Activated CD4-positive, alpha-beta T cell treated with anti-CD3 and anti-CD28 coated beads, Interleukin-10, Interleukin-2, amounts not matched to agents 100 ng/mL and 50 ng/mL, durations not matched to agents 16 hours and 8 hours (primary cell): Measurements from ENCODE around the gene CFAP58.

Experiments
- DNase-seq: peaks from one replicate; pipeline ENCODE4 v3.0.0-alpha.2; 2020

Gene CFAP58

GRCh38 chr10:104488439-104488832, 134.8 kb downstream of the CFAP58 start:
- DNase-seq = no peak

DNA sequence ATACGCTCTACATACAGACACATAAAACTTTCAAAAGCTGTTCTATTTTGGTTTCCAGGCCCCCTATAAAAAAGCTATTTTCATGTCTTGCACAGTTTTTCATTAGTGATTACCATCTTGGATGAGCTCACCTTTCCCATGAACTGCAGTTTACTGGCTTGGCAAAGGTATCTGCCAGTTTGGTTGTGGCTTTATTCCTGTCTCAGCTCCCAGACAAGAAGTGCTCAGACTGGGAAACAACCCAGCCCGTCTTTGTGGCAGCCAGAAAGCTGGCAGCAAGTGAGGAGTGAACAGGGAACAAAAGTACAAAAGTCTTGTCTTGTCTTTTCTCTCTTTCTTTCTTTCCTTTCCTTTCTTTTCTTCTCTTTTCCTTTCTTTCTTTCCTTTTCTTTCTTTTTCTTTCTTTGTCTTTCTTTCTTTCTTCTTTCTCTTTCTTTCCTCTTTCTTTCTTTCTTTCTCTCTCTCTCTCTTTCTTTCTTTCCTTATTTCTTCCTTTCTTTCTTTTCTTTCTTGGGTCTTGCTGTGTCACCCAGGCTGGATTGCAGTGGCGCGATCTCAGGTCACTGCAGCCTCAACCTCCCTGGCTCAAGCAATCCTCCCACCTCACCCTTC, 138.8 kb downstream of the CFAP58 start:
- no peak for DNase-seq

DNA sequence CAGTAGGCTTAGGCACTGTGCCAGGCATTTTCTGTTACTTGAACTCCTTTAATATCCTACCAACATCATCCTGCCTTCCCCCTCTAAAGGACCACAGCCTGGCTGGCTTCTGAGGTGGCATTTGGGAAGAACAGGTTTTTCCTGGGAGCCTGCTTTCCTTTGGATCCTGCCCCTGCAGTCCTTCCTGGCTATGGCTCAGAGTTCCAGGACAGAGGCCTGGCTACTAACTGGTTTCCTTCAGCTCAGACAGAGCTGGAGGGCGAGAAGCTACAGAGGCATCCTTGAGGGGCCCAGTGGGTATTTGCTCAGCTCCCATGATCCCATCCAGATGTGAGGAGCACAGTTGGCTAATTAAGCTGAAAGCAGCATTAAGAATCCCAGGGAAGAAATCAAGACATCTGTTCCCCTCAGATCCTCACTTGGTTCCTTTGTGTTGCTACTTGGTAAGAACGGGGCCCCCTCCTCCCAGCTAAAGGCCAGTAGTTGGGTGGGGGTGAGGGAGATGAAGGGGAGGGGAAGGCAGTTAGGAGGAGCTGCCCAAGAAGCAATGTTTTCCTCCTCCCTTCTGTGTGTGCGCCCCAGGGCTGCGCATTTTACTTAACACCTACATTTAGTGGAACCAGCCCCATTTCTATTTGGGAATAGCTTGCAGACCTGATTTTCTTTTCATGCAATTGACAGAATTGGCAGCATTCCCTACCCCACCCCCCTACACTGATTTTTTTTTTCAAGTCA, 144.9 kb downstream of the CFAP58 start:
- no peak for DNase-seq

GRCh38 chr10:104501449-104501848, 147.8 kb downstream of the CFAP58 start:
- no peak for DNase-seq

DNA sequence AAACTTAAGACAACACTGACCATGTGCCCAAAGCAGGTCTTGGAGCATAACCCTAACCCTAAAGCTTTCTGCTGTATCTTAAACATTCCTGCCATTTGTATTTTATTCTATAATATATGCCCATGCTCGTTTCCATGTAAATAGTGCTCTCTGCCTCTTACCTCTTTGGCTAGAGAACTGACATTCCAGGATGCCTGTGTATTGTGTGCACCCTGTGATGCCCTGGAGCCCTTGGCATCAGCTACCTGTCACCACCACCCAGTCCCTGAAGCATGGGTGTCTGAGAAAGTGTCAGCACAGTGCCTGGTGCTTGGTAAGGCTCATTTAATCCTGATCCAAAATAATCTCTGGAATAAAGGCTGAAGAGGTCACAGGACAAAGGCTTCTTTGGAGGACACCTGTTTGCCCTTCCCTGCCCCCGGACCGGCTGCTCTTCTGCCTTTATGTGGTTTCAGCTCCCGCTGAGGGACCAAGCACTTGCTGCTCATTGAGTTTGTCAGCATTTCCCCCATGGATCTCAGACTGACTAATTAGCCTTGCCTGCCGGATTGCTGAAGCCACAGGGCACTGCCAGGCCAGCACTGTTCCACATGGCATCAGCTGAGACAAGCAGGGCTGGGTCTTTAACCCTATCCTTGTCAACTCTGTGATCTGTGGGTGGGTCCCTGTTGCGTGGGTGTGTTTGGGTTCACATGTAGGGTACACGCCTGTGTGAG, 148.4 kb downstream of the CFAP58 start:
- no peak for DNase-seq

DNA sequence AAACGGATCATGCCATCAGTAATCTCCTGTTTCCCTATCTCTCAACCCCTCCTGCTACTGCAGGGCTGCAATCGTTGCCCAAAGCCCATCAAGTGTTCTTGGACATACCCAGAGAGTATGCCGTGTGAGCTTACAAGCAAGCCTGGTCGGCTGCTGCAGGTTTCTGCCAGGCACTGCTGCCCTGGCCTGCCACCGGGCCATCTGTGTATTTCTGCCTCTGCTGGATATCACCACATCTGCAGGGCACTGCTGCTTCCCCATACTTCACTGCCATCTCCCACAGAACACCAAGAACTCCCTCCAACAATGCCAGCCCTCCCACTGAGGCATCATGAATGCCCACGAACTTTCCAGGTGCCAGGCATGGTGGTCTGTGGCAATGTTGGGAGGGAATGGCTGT, 149.3 kb downstream of the CFAP58 start:
- no peak for DNase-seq
